Lower lobe of right lung (tissue), 2 donors: ENCODE measurements around the gene ARL16. TPM values are rescaled to one million over a fixed set of nuclear protein-coding genes. Genes with fewer than 3 reads are reported as not detected.

Experiments
- ATAC-seq, 2 donors: fragments of 200-7000 bp; cut with Tn5 transposase; one replicate each; pipeline ENCODE4 v1.9.1; 2020 to 2022; ENCODE audit warnings: mild to moderate bottlenecking in 2 of 2, moderate library complexity in 2 of 2
- DNase-seq: peaks from one replicate; pipeline ENCODE4 v3.0.0-alpha.2; 2020
- H3K27ac ChIP-seq: fragments of 200-600 bp; one replicate; pipeline ENCODE4 v1.8.0; 2022
- H3K27me3 ChIP-seq: fragments of 200-600 bp; one replicate; pipeline ENCODE4 v1.8.0; 2022; ENCODE audit warnings: low read depth
- H3K36me3 ChIP-seq: fragments of 200-600 bp; one replicate; pipeline ENCODE4 v1.8.0; 2022; ENCODE audit warnings: mild to moderate bottlenecking
- H3K4me1 ChIP-seq: fragments of 200-600 bp; one replicate; pipeline ENCODE4 v1.8.0; 2022
- H3K4me3 ChIP-seq: fragments of 200-600 bp; one replicate; pipeline ENCODE4 v1.8.0; 2022; ENCODE audit warnings: mild to moderate bottlenecking
- H3K9me3 ChIP-seq: fragments of 200-600 bp; one replicate; pipeline ENCODE4 v1.8.0; 2022
- CTCF ChIP-seq: fragments of 200-600 bp; IDR thresholded peaks from one replicate; pipeline ENCODE4 v1.8.0; 2022; ENCODE audit warnings: antibody characterized with exemption, mild to moderate bottlenecking
- intact Hi-C: fragments of 100-400 bp; cut with DNase I; formaldehyde crosslinking; loops from one replicate; pipeline ENCODE4 v1.11.0; 2022
- microRNA-seq: library from miRNA; unstranded; fragments of <30 nt; microRNA quantifications from one replicate; pipeline ENCODE4 v1.2.0, GENCODE V29; 2020; ENCODE audit warnings: borderline number of aligned reads
- total RNA-seq: library from RNA; stranded (reverse); fragmentation: NEBNext Ultra II Directional; extraction: Animal tissue kit (Norgen Biotek cat#: 25700); gene quantifications from one replicate; pipeline ENCODE4 v1.2.1, GENCODE V29; 2021
- donor health status: DM: no; HTN: yes; CAD: no; lungs with severe emphysema.

Gene ARL16
- total RNA-seq, 1 donor from 2014 or later, result 19.0 TPM

- TF ChIP-seq CTCF, result no peak
- Histone ChIP-seq H3K4me3 (no peak overlapping the region), H3K36me3 (peaks cover 41% of the 10 kb centered on the region), H3K4me1 (peaks cover 27% of the 10 kb centered on the region), H3K27ac (no peak overlapping the region), H3K9me3 (no peaks in the 10 kb centered on the region), H3K27me3 (no peaks in the 10 kb centered on the region)
- DNase-seq (no peak), ATAC-seq (no peak)
- intact Hi-C loops, result no loop called here
Observed at GRCh38 chr17:81631482-81631881, 52.1 kb downstream of the ARL16 start.

Small RNA genes lying within 50 kb of the gene (microRNA-seq; reads per million reads assigned to microRNA genes)
- gene MIR6786, result not detected

Other genes with a start within 250 kb of the ARL16 start
- gene ACTG1, start 171.0 kb downstream of the ARL16 start, total RNA-seq, result 1,821 TPM
- gene FSCN2, start 155.4 kb downstream of the ARL16 start, total RNA-seq, result 3.3 TPM
- gene FAAP100, start 131.4 kb downstream of the ARL16 start, total RNA-seq, result 26.0 TPM
- gene NPLOC4, start 46.7 kb downstream of the ARL16 start, total RNA-seq, result 69.6 TPM
- gene TSPAN10, start 46.6 kb downstream of the ARL16 start, total RNA-seq, result 1.1 TPM
- 2.0 TPM for gene PDE6G, start 27.3 kb downstream of the ARL16 start, total RNA-seq
- 29.7 TPM for gene OXLD1, start 17.2 kb downstream of the ARL16 start, total RNA-seq
- gene CCDC137, start 17.1 kb downstream of the ARL16 start, total RNA-seq, result 12.8 TPM
- gene HGS, start 214 bp upstream of the ARL16 start, total RNA-seq, result 92.0 TPM
- 35.0 TPM for gene MRPL12, start 19.6 kb upstream of the ARL16 start, total RNA-seq
- gene SLC25A10, start 28.5 kb upstream of the ARL16 start, total RNA-seq, result 7.3 TPM
- not detected for gene GCGR, start 120.4 kb upstream of the ARL16 start, total RNA-seq
- gene MCRIP1, start 149.5 kb upstream of the ARL16 start, total RNA-seq, result 69.2 TPM
- not detected for gene PPP1R27, start 151.3 kb upstream of the ARL16 start, total RNA-seq
- 432 TPM for gene P4HB, start 176.7 kb upstream of the ARL16 start, total RNA-seq
- 331 TPM for gene ARHGDIA, start 187.5 kb upstream of the ARL16 start, total RNA-seq
- gene ALYREF, start 207.8 kb upstream of the ARL16 start, total RNA-seq, result 42.7 TPM
- 81.9 TPM for gene ANAPC11, start 207.9 kb upstream of the ARL16 start, total RNA-seq
- gene NPB, start 218.4 kb upstream of the ARL16 start, total RNA-seq, result 0.71 TPM
- 39.7 TPM for gene PCYT2, start 227.6 kb upstream of the ARL16 start, total RNA-seq
- gene SIRT7, start 234.4 kb upstream of the ARL16 start, total RNA-seq, result 32.8 TPM
- gene MAFG, start 243.9 kb upstream of the ARL16 start, total RNA-seq, result 30.7 TPM